Chondrocyte (in vitro differentiated cells): ENCODE measurements around the gene TRIB2. TPM values are rescaled to one million over a fixed set of nuclear protein-coding genes. Genes with fewer than 3 reads are reported as not detected.

Experiments
- DNase-seq: peaks from one replicate; pipeline ENCODE4 v3.0.0; 2021; ENCODE audit warnings: mixed read lengths, low spot score
- H3K27ac Mint-ChIP-seq: one replicate; pipeline ENCODE4 v1.8.0; 2021; ENCODE audit warnings: mild to moderate bottlenecking, moderate library complexity, mixed read lengths; ENCODE audit not compliant: unreplicated experiment
- H3K27me3 Mint-ChIP-seq: 2 replicates; pipeline ENCODE4 v1.8.0; 2021; ENCODE audit warnings: low read depth, mixed read lengths
- H3K36me3 Mint-ChIP-seq: 2 replicates; pipeline ENCODE4 v1.8.0; 2021; ENCODE audit warnings: low read depth, mixed read lengths
- H3K4me1 Mint-ChIP-seq: 2 replicates; pipeline ENCODE4 v1.8.0; 2021; ENCODE audit warnings: low read depth, mild to moderate bottlenecking, mixed read lengths
- H3K4me3 Mint-ChIP-seq: one replicate; pipeline ENCODE4 v1.8.0; 2021; ENCODE audit warnings: mild to moderate bottlenecking, moderate library complexity, mixed read lengths; ENCODE audit not compliant: unreplicated experiment
- H3K9me3 Mint-ChIP-seq: 2 replicates; pipeline ENCODE4 v1.8.0; 2021; ENCODE audit warnings: low read depth, mixed read lengths
- CTCF ChIP-seq: fragments of 200-600 bp; sonication (generic); IDR thresholded peaks from 2 replicates; pipeline ENCODE4 v1.5.0; 2021; ENCODE audit warnings: antibody characterized with exemption, mild to moderate bottlenecking, moderate library complexity
- total RNA-seq: library from RNA; stranded (reverse); gene quantifications from 3 replicates; pipeline ENCODE4 v1.2.1, GENCODE V29; 2021

TRIB2 gene
- total RNA-seq, 1 donor from 2014 or later: 37.5 TPM

- Mint-ChIP-seq H3K4me1 (peaks cover 74% of the 10 kb centered on the region), H3K27ac (peak overlapping the region; percentile 93)
- no peak for DNase-seq
Measured at GRCh38 chr2:12718015-12718671, 1.4 kb downstream of the TRIB2 start.

GRCh38 chr2:12718711-12719399 lies 2.1 kb downstream of the TRIB2 start:
- Mint-ChIP-seq H3K9me3 (peaks cover 3% of the 10 kb centered on the region), H3K4me3 (peak overlapping the region; percentile 88), H3K36me3 (peaks cover under 1% of the 10 kb centered on the region), H3K4me1 (peaks cover 71% of the 10 kb centered on the region), H3K27ac (peak overlapping the region; percentile 93), H3K27me3 (no peaks in the 10 kb centered on the region)
- peak; percentile 23 for TF ChIP-seq CTCF
- DNase-seq: no peak

More at GRCh38 chr2:12718015-12718671, 1.4 kb downstream of the TRIB2 start:
- TF ChIP-seq CTCF: no peak
- H3K9me3 Mint-ChIP-seq: peaks cover 3% of the 10 kb centered on the region
- H3K4me3 Mint-ChIP-seq: peak overlapping the region; percentile 88
- H3K27me3 Mint-ChIP-seq: no peaks in the 10 kb centered on the region
- no peaks in the 10 kb centered on the region for H3K36me3 Mint-ChIP-seq

GRCh38 chr2:12719400-12720277 lies 2.9 kb downstream of the TRIB2 start:
- Mint-ChIP-seq H3K9me3 (no peaks in the 10 kb centered on the region), H3K4me3 (peak overlapping the region; percentile 88), H3K4me1 (peaks cover 63% of the 10 kb centered on the region), H3K27me3 (no peaks in the 10 kb centered on the region), H3K27ac (peak overlapping the region; percentile 82), H3K36me3 (peaks cover 6% of the 10 kb centered on the region)
- no peak for TF ChIP-seq CTCF
- no peak for DNase-seq

- peak overlapping the region; percentile 88 for H3K4me3 Mint-ChIP-seq
- H3K27me3 Mint-ChIP-seq: no peaks in the 10 kb centered on the region
- H3K9me3 Mint-ChIP-seq: no peaks in the 10 kb centered on the region
- peaks cover 11% of the 10 kb centered on the region for H3K36me3 Mint-ChIP-seq
- peak overlapping the region; percentile 60 for H3K27ac Mint-ChIP-seq
- peaks cover 59% of the 10 kb centered on the region for H3K4me1 Mint-ChIP-seq
- TF ChIP-seq CTCF: no peak
- no peak for DNase-seq
Measured at GRCh38 chr2:12720278-12720620, 3.5 kb downstream of the TRIB2 start.

- no peak for TF ChIP-seq CTCF
- peak overlapping the region; percentile 88 for H3K4me3 Mint-ChIP-seq
- H3K36me3 Mint-ChIP-seq: peaks cover 16% of the 10 kb centered on the region
- H3K27ac Mint-ChIP-seq: peak overlapping the region; percentile 13
- no peaks in the 10 kb centered on the region for H3K27me3 Mint-ChIP-seq
- no peaks in the 10 kb centered on the region for H3K9me3 Mint-ChIP-seq
- no peak for DNase-seq
- peaks cover 53% of the 10 kb centered on the region for H3K4me1 Mint-ChIP-seq
Measured at GRCh38 chr2:12720754-12721378, 4.1 kb downstream of the TRIB2 start.
